NT2/D1 (cell line): ENCODE data around the gene ABI3.

Source experiments
- YY1 ChIP-seq: IDR thresholded peaks from 2 replicates; pipeline ENCODE4 v1.6.1; 2011; ENCODE audit not compliant: insufficient read length, insufficient read depth
- ZNF274 ChIP-seq: IDR thresholded peaks from 2 replicates; pipeline ENCODE4 v1.6.1; 2011; ENCODE audit warnings: mild to moderate bottlenecking, low read depth, low read length

DNA sequence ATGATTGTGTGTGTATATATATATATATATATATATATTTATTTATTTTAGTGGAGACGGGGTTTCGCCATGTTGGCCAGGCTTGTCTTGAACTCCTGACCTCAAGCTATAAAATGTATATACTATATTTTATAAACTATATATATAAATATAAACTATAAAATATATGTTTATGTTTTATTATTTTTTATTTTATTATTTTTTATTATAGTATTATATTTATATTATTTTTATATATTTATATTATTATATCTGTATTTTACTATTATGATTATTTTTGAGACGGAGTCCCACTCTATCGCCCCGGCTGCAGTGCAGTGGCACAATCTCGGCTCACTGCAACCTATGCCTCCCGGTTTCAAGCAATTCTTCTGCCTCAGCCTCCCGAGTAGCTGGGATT is 30.5 kb downstream of the ABI3 start:
- TF ChIP-seq YY1 = no peak
- TF ChIP-seq ZNF274 = no peak
